Measurements from ENCODE around the gene SLC28A1. TPM values are rescaled to one million over a fixed set of nuclear protein-coding genes. Genes with fewer than 3 reads are reported as not detected.

SLC28A1 gene
- total RNA-seq, 2 experiments from 2014 or later: not detected

- Mint-ChIP-seq H3K27me3 (peaks cover 6% of the 10 kb centered on the region), H3K27ac (no peak overlapping the region), H3K9me3 (no peaks in the 10 kb centered on the region), H3K4me3 (no peak overlapping the region), H3K4me1 (no peaks in the 10 kb centered on the region), H3K36me3 (ENCODE audit: low read depth) (no peaks in the 10 kb centered on the region)
- ChIA-PET POLR2A (no interaction called here), CTCF (no interaction called here)
- DNase-seq: no peak
Measured at GRCh38 chr15:84892786-84893307, 8.4 kb downstream of the SLC28A1 start.

GRCh38 chr15:84893607-84894006 is 9.1 kb downstream of the SLC28A1 start:
- no peak overlapping the region for H3K4me3 Mint-ChIP-seq
- CTCF ChIA-PET: no interaction called here

DNA sequence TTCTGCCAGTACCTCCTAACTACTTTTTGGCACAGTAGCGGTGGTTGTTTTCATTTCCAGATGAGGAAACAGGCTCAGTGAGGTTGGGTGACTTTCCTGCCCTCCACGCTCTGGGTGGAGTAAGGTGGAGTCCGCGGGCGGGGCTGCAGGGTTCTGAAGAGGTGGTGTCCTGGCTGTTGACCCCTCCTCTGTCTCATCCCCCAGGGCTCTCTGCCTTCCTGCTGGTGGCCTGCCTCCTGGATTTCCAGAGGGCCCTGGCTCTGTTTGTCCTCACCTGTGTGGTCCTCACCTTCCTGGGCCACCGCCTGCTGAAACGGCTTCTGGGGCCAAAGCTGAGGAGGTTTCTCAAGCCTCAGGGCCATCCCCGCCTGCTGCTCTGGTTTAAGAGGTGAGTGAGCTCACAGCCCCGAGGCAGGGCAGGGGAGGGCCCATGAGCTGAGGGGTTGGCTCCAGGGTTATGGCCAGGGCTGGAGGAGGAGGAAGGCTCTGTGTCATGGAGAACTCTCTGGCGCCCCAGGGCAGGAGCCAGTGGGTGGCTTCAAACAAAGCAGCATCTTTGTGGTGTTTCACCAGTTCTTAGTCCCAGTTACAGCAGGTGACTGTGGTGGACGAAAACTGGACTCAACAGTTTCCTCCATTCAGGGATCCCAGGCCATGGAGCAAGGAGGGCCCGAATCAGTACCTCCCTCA is 10.4 kb downstream of the SLC28A1 start:
- CTCF ChIA-PET: no interaction called here
- DNase-seq: no peak
- POLR2A ChIA-PET: no interaction called here
- no peaks in the 10 kb centered on the region for H3K36me3 Mint-ChIP-seq (ENCODE audit: low read depth)
- no peak overlapping the region for H3K27ac Mint-ChIP-seq
- no peaks in the 10 kb centered on the region for H3K9me3 Mint-ChIP-seq
- peaks cover 18% of the 10 kb centered on the region for H3K27me3 Mint-ChIP-seq
- H3K4me3 Mint-ChIP-seq: no peak overlapping the region
- no peaks in the 10 kb centered on the region for H3K4me1 Mint-ChIP-seq

More at GRCh38 chr15:84893607-84894006, 9.1 kb downstream of the SLC28A1 start:
- Mint-ChIP-seq H3K27ac (no peak overlapping the region), H3K36me3 (ENCODE audit: low read depth) (no peaks in the 10 kb centered on the region), H3K9me3 (no peaks in the 10 kb centered on the region), H3K4me1 (no peaks in the 10 kb centered on the region), H3K27me3 (peaks cover 7% of the 10 kb centered on the region)
- DNase-seq: no peak
- POLR2A ChIA-PET: no interaction called here

- Mint-ChIP-seq H3K36me3 (ENCODE audit: low read depth) (no peaks in the 10 kb centered on the region), H3K4me1 (no peaks in the 10 kb centered on the region), H3K9me3 (peaks cover 3% of the 10 kb centered on the region), H3K4me3 (no peak overlapping the region), H3K27ac (no peak overlapping the region), H3K27me3 (peaks cover 20% of the 10 kb centered on the region)
- POLR2A ChIA-PET: no interaction called here
- CTCF ChIA-PET: no interaction called here
- no peak for DNase-seq
Measured at GRCh38 chr15:84898761-84899160, 14.3 kb downstream of the SLC28A1 start.

GRCh38 chr15:84899750-84900149 is 15.3 kb downstream of the SLC28A1 start:
- H3K4me3 Mint-ChIP-seq: no peak overlapping the region
- H3K4me1 Mint-ChIP-seq: no peaks in the 10 kb centered on the region
- H3K27me3 Mint-ChIP-seq: peaks cover 20% of the 10 kb centered on the region
- H3K36me3 Mint-ChIP-seq (ENCODE audit: low read depth): no peaks in the 10 kb centered on the region
- H3K27ac Mint-ChIP-seq: no peak overlapping the region
- DNase-seq: no peak
- POLR2A ChIA-PET: no interaction called here
- CTCF ChIA-PET: no interaction called here
- peaks cover 3% of the 10 kb centered on the region for H3K9me3 Mint-ChIP-seq

DNA sequence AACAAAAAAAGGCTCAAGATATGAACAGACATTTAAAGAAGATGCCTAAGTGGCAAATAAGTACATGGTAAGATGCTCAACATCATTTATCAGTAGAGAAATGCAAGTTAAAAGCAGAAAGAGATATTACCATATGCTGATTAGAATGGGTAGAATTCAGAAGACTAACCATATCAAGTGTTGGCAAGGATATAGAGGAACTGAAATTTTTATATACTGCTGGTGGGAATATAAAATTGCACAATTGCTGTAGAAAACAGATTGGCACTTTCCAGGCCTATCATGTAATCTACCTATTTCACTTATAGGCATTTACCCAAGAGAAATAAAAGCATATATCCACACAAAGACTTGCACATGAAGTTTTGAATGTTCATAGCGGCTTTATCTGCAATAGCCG is 17.1 kb downstream of the SLC28A1 start:
- POLR2A ChIA-PET: no interaction called here

GRCh38 chr15:84903751-84904150 is 19.3 kb downstream of the SLC28A1 start:
- Mint-ChIP-seq H3K36me3 (ENCODE audit: low read depth) (no peaks in the 10 kb centered on the region), H3K27ac (no peak overlapping the region)
- CTCF ChIA-PET: interaction anchor here (0.6 to 1.5 kb wide), 2 partner anchors 9 to 50 kb away, joined by 3 read pairs; no protein-coding TSS in a partner anchor

More for the DNA sequence above, 17.1 kb downstream of the SLC28A1 start:
- Mint-ChIP-seq H3K9me3 (peaks cover 3% of the 10 kb centered on the region), H3K4me3 (no peak overlapping the region), H3K27ac (no peak overlapping the region), H3K36me3 (ENCODE audit: low read depth) (no peaks in the 10 kb centered on the region), H3K27me3 (peaks cover 16% of the 10 kb centered on the region), H3K4me1 (no peaks in the 10 kb centered on the region)
- DNase-seq: no peak
- CTCF ChIA-PET: interaction anchor here (0.6 kb wide), 1 partner anchor 9 kb away, joined by 3 read pairs; no protein-coding TSS in a partner anchor

GRCh38 chr15:84904419-84904818 is 20.0 kb downstream of the SLC28A1 start:
- no peaks in the 10 kb centered on the region for H3K4me1 Mint-ChIP-seq
- H3K27me3 Mint-ChIP-seq: peaks cover 6% of the 10 kb centered on the region
- ChIA-PET POLR2A (no interaction called here), CTCF (interaction anchor here (1.3 to 1.5 kb wide), 2 partner anchors 8 to 24 kb away, joined by 3 read pairs; no protein-coding TSS in a partner anchor)
- no peak overlapping the region for H3K4me3 Mint-ChIP-seq
- peaks cover 3% of the 10 kb centered on the region for H3K9me3 Mint-ChIP-seq
- no peak for DNase-seq
- H3K36me3 Mint-ChIP-seq (ENCODE audit: low read depth): no peaks in the 10 kb centered on the region
- no peak overlapping the region for H3K27ac Mint-ChIP-seq

More at GRCh38 chr15:84903751-84904150, 19.3 kb downstream of the SLC28A1 start:
- POLR2A ChIA-PET: no interaction called here
- H3K4me3 Mint-ChIP-seq: no peak overlapping the region
- H3K4me1 Mint-ChIP-seq: no peaks in the 10 kb centered on the region
- H3K9me3 Mint-ChIP-seq: peaks cover 3% of the 10 kb centered on the region
- DNase-seq: no peak
- H3K27me3 Mint-ChIP-seq: peaks cover 12% of the 10 kb centered on the region

- H3K27ac Mint-ChIP-seq: no peak overlapping the region
- peaks cover 2% of the 10 kb centered on the region for H3K27me3 Mint-ChIP-seq
- CTCF ChIA-PET: interaction anchor here (0.7 to 1.3 kb wide), 3 partner anchors 23 to 100 kb away, joined by 3 read pairs; no protein-coding TSS in a partner anchor
- no peaks in the 10 kb centered on the region for H3K4me1 Mint-ChIP-seq
- peaks cover 3% of the 10 kb centered on the region for H3K9me3 Mint-ChIP-seq
- H3K4me3 Mint-ChIP-seq: no peak overlapping the region
- POLR2A ChIA-PET: no interaction called here
- no peak for DNase-seq
- H3K36me3 Mint-ChIP-seq (ENCODE audit: low read depth): no peaks in the 10 kb centered on the region
Measured at GRCh38 chr15:84905016-84905916, 20.8 kb downstream of the SLC28A1 start.

DNA sequence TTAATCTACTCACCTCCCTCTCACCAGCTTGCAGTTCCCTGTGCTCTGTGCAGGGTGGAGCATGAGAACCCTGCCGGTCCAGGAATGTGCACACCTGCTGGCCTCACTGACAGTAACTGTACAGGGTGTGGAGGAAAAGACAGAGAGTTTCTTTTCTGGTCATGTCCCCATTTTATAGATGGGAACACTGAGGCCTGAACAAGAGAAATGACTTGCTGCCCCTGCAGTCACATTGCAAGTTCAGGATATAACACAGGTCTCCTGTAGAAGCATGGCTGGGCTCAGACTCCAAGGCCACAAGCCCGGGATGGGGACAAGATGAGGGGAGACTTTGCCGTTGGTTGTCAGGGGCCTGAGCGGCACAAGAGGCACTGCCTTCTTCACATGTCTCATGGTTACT is 23.3 kb downstream of the SLC28A1 start:
- Mint-ChIP-seq H3K4me1 (peaks cover 3% of the 10 kb centered on the region), H3K36me3 (ENCODE audit: low read depth) (no peaks in the 10 kb centered on the region), H3K4me3 (no peak overlapping the region), H3K27ac (no peak overlapping the region), H3K27me3 (no peaks in the 10 kb centered on the region), H3K9me3 (no peaks in the 10 kb centered on the region)
- DNase-seq: no peak
- CTCF ChIA-PET: interaction anchor here (0.9 to 2.6 kb wide), 3 partner anchors 10 to 19 kb away, joined by 3 to 6 read pairs (median 3); no protein-coding TSS in a partner anchor
- POLR2A ChIA-PET: no interaction called here

DNA sequence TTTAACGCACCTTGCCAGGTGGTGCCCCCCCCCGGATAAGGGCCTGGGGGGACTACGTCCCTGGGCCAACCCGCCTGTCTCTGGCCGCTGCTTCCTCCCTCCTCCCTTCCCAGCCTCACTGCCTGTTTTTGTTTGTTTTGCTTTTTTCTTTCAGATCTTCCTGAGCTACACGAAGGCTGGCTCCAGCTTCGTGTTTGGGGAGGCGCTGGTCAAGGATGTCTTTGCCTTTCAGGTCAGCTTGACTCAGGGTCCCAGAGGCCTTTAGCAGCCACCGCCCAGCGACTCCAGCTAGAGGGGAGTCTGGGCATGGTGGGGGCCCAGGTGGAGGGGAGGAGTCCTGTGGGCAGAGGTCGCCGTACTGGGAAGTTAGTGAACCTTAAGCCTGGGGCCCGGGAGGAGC is 24.1 kb downstream of the SLC28A1 start:
- H3K27me3 Mint-ChIP-seq: no peaks in the 10 kb centered on the region
- no peak overlapping the region for H3K4me3 Mint-ChIP-seq
- peaks cover 3% of the 10 kb centered on the region for H3K4me1 Mint-ChIP-seq
- H3K9me3 Mint-ChIP-seq: no peaks in the 10 kb centered on the region
- H3K27ac Mint-ChIP-seq: no peak overlapping the region
- H3K36me3 Mint-ChIP-seq (ENCODE audit: low read depth): no peaks in the 10 kb centered on the region
- CTCF ChIA-PET: interaction anchor here (2.6 kb wide), 1 partner anchor 9 kb away, joined by 6 read pairs; no protein-coding TSS in a partner anchor
- POLR2A ChIA-PET: no interaction called here
- DNase-seq: no peak

DNA sequence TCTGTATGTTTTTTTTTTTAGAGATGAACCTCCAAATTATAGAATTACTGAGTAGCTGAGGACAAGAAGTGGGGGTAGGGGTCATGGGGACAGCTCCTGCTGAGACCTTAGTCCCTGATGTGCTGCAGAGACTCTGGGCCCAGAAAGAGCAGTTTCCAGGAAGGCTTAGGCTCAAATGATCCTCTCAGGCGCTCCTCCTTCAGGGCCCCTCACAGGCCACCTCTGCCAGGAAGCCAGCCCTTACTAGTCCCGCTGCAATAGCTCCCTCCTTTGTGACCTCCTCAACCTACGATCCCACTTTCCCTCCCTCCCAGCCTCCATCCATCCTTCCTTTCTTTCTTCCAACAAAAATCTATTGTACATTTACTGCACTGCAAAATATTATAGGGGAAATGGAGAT is 24.6 kb downstream of the SLC28A1 start:
- no peak for DNase-seq
- H3K4me3 Mint-ChIP-seq: no peak overlapping the region
- no peak overlapping the region for H3K27ac Mint-ChIP-seq
- no peaks in the 10 kb centered on the region for H3K9me3 Mint-ChIP-seq
- POLR2A ChIA-PET: interaction anchor here (0.6 kb wide), 2 partner anchors 218 to 262 kb away, joined by 4 read pairs; no protein-coding TSS in a partner anchor
- no peaks in the 10 kb centered on the region for H3K36me3 Mint-ChIP-seq (ENCODE audit: low read depth)
- CTCF ChIA-PET: interaction anchor here (2.6 kb wide), 1 partner anchor 9 kb away, joined by 6 read pairs; no protein-coding TSS in a partner anchor
- H3K4me1 Mint-ChIP-seq: peaks cover 3% of the 10 kb centered on the region
- no peaks in the 10 kb centered on the region for H3K27me3 Mint-ChIP-seq

- Mint-ChIP-seq H3K4me1 (peaks cover 10% of the 10 kb centered on the region), H3K27me3 (no peaks in the 10 kb centered on the region), H3K27ac (no peak overlapping the region), H3K4me3 (no peak overlapping the region), H3K36me3 (ENCODE audit: low read depth) (peaks cover under 1% of the 10 kb centered on the region), H3K9me3 (no peaks in the 10 kb centered on the region)
- no peak for DNase-seq
- POLR2A ChIA-PET: interaction anchor here (0.6 kb wide), 2 partner anchors 217 to 263 kb away, joined by 4 read pairs; no protein-coding TSS in a partner anchor
- CTCF ChIA-PET: interaction anchor here (2.3 kb wide), 1 partner anchor 18 kb away, joined by 9 read pairs; no protein-coding TSS in a partner anchor
Measured at GRCh38 chr15:84909782-84910181, 25.3 kb downstream of the SLC28A1 start.

All from activated CD4-positive, alpha-beta T cell treated with anti-CD3 and anti-CD28 coated beads, Interleukin-2, amount 10 ng/mL, durations not matched to agents 7 days and 5 days (primary cell).